Measurements from ENCODE around the gene IRX2. TPM values are rescaled to one million over a fixed set of nuclear protein-coding genes. Genes with fewer than 3 reads are reported as not detected.

IRX2 gene
- polyA plus RNA-seq, 1 donor from 2014 or later: 0.95 TPM

- Histone ChIP-seq H3K27me3 (ENCODE audit: insufficient read depth, low read depth, low read length) (peaks cover 78% of the 10 kb centered on the region), H2AFZ (ENCODE audit: low read depth, low read length) (no peak overlapping the region), H3K79me2 (replicated peaks; ENCODE audit: insufficient read depth, low read length) (no peaks in the 10 kb centered on the region)
Measured at GRCh38 chr5:2752059-2752820, 763 bp upstream of the IRX2 start.

More at GRCh38 chr5:2752059-2752820, 763 bp upstream of the IRX2 start:
- Histone ChIP-seq H3K9me2 (ENCODE audit: insufficient read depth, low read length) (no peaks in the 10 kb centered on the region), H3F3A (ENCODE audit: insufficient read depth, low read length, poor library complexity, severe bottlenecking) (no peaks in the 10 kb centered on the region), H3K4me2 (ENCODE audit: low read length) (no peak overlapping the region), H3K9ac (ENCODE audit: low read length) (no peak overlapping the region), H3K36me3 (ENCODE audit: insufficient read depth, low read length) (no peaks in the 10 kb centered on the region), H3K9me3 (ENCODE audit: low read length) (peaks cover 3% of the 10 kb centered on the region), H3K4me3 (ENCODE audit: low read length) (peak overlapping the region; percentile 40), H4K20me1 (ENCODE audit: insufficient read depth) (no peaks in the 10 kb centered on the region), H3K27ac (ENCODE audit: low read length) (no peak overlapping the region)
- TF ChIP-seq CTCF (IDR thresholded peaks at IDR 0.05; ENCODE audit: poor library complexity, severe bottlenecking): no peak
- TF ChIP-seq EZH2 (IDR thresholded peaks at IDR 0.05; ENCODE audit: borderline replicate concordance, insufficient read depth, low read length, poor library complexity, severe bottlenecking): no peak
- TF ChIP-seq POLR2AphosphoS5 (IDR thresholded peaks at IDR 0.05): no peak
- TF ChIP-seq MXI1 (conservative IDR thresholded peaks at IDR 0.05; ENCODE audit: poor library complexity, severe bottlenecking): no peak
- TF ChIP-seq REST (IDR thresholded peaks at IDR 0.05; ENCODE audit: borderline replicate concordance): no peak
- TF ChIP-seq SMC3 (conservative IDR thresholded peaks at IDR 0.05; ENCODE audit: poor library complexity): no peak
- TF ChIP-seq TAF1 (IDR thresholded peaks at IDR 0.05; ENCODE audit: low read depth): no peak
- TF ChIP-seq RAD21 (conservative IDR thresholded peaks at IDR 0.05): no peak
- no peak for TF ChIP-seq EP300 (conservative IDR thresholded peaks at IDR 0.05; ENCODE audit: poor library complexity, severe bottlenecking)

All from neural cell (in vitro differentiated cells).